ENCODE data around the gene BICRA.

DNA sequence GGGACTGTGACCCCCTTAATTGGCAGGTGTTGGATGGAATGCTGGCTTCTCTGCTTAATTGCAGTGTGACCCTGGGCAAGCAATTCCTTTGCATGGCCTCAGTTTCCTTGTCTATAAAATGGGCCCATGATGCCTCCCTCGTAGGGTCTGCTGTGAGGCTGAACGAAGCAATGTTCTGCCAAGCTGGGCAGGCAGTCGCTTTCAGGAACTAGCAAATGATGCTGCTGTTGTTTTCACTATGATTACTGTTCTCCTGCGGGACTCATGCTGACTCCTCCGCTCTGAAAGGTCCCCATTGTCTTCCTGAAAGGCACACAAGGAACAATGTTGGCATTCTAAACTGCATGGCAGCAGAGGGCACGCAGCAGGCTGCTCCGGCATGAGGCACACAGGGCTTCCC lies 6.8 kb downstream of the BICRA start:
- TF ChIP-seq, protein P1, sequence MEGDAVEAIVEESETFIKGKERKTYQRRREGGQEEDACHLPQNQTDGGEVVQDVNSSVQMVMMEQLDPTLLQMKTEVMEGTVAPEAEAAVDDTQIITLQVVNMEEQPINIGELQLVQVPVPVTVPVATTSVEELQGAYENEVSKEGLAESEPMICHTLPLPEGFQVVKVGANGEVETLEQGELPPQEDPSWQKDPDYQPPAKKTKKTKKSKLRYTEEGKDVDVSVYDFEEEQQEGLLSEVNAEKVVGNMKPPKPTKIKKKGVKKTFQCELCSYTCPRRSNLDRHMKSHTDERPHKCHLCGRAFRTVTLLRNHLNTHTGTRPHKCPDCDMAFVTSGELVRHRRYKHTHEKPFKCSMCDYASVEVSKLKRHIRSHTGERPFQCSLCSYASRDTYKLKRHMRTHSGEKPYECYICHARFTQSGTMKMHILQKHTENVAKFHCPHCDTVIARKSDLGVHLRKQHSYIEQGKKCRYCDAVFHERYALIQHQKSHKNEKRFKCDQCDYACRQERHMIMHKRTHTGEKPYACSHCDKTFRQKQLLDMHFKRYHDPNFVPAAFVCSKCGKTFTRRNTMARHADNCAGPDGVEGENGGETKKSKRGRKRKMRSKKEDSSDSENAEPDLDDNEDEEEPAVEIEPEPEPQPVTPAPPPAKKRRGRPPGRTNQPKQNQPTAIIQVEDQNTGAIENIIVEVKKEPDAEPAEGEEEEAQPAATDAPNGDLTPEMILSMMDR (IDR thresholded peaks at IDR 0.05), result no peak
- TF ChIP-seq EZH2 (IDR thresholded peaks at IDR 0.05; ENCODE audit: borderline replicate concordance, insufficient read depth, low read depth, low read length, poor library complexity, severe bottlenecking), result no peak
